Astrocyte (in vitro differentiated cells and primary cell): ENCODE data around the gene INTS2. TPM values are rescaled to one million over a fixed set of nuclear protein-coding genes. Genes with fewer than 3 reads are reported as not detected.

Source experiments
- DNase-seq: peaks from one replicate; pipeline ENCODE4 v3.0.0-alpha.2; 2010; ENCODE audit warnings: low read depth
- FAIRE-seq: peaks from 2 replicates; lab custom pipeline; 2011; peaks lifted over from hg19 to GRCh38; lab: Jason Lieb, UNC
- H2AFZ ChIP-seq: 2 replicates; pipeline ENCODE4 v1.6.0; 2012; ENCODE audit warnings: low read depth, low read length, inconsistent platforms
- H3K27ac ChIP-seq: 2 replicates; pipeline ENCODE4 v1.5.1; 2011; ENCODE audit warnings: low read depth, low read length, inconsistent platforms
- H3K27me3 ChIP-seq: 2 replicates; pipeline ENCODE4 v1.6.0; 2011; ENCODE audit warnings: low read length, inconsistent platforms; ENCODE audit not compliant: insufficient read depth
- H3K36me3 ChIP-seq: 2 replicates; pipeline ENCODE4 v1.5.1; 2011; ENCODE audit warnings: low read length, inconsistent platforms; ENCODE audit not compliant: insufficient read depth
- H3K4me1 ChIP-seq: 2 replicates; pipeline ENCODE4 v1.5.1; 2011; ENCODE audit warnings: low read length, inconsistent platforms; ENCODE audit not compliant: insufficient read depth
- H3K4me2 ChIP-seq: 2 replicates; pipeline ENCODE4 v1.6.0; 2012; ENCODE audit warnings: low read length, inconsistent platforms
- H3K4me3 ChIP-seq: 2 replicates; pipeline ENCODE4 v1.5.1; 2011; ENCODE audit warnings: low read depth, mild to moderate bottlenecking, low read length, inconsistent platforms; ENCODE audit not compliant: insufficient read depth
- H3K79me2 ChIP-seq: 2 replicates; pipeline ENCODE4 v1.6.0; 2012; ENCODE audit warnings: mild to moderate bottlenecking, low read length, inconsistent platforms; ENCODE audit not compliant: insufficient read depth
- H3K9ac ChIP-seq: 2 replicates; pipeline ENCODE4 v1.6.0; 2012; ENCODE audit warnings: mild to moderate bottlenecking, low read length, inconsistent platforms
- H3K9me3 ChIP-seq: 2 replicates; pipeline ENCODE4 v1.5.1; 2012; ENCODE audit warnings: low read depth, mild to moderate bottlenecking, low read length, inconsistent platforms; ENCODE audit not compliant: insufficient read depth
- H4K20me1 ChIP-seq: 2 replicates; pipeline ENCODE4 v1.6.0; 2012; ENCODE audit warnings: low read length, inconsistent platforms; ENCODE audit not compliant: insufficient read depth
- H3K27ac Mint-ChIP-seq: one replicate; pipeline ENCODE4 v1.8.0; 2021; ENCODE audit warnings: mild to moderate bottlenecking, mixed read lengths; ENCODE audit not compliant: unreplicated experiment
- H3K27me3 Mint-ChIP-seq: one replicate; pipeline ENCODE4 v1.8.0; 2021; ENCODE audit warnings: low read depth, mixed read lengths; ENCODE audit not compliant: unreplicated experiment
- H3K36me3 Mint-ChIP-seq: one replicate; pipeline ENCODE4 v1.8.0; 2021; ENCODE audit warnings: low read depth, mixed read lengths; ENCODE audit not compliant: unreplicated experiment
- H3K4me1 Mint-ChIP-seq: one replicate; pipeline ENCODE4 v1.8.0; 2021; ENCODE audit warnings: low read depth, mixed read lengths; ENCODE audit not compliant: unreplicated experiment
- H3K4me3 Mint-ChIP-seq: one replicate; pipeline ENCODE4 v1.8.0; 2021; ENCODE audit warnings: mild to moderate bottlenecking, moderate library complexity, mixed read lengths; ENCODE audit not compliant: unreplicated experiment
- H3K9me3 Mint-ChIP-seq: one replicate; pipeline ENCODE4 v1.8.0; 2021; ENCODE audit warnings: mild to moderate bottlenecking, mixed read lengths; ENCODE audit not compliant: unreplicated experiment
- CTCF ChIP-seq: IDR thresholded peaks from 2 replicates; pipeline ENCODE4 v1.5.1; 2011; ENCODE audit warnings: low read depth, mild to moderate bottlenecking, inconsistent platforms, low read length, moderate library complexity; ENCODE audit not compliant: insufficient read depth
- EZH2 ChIP-seq: IDR thresholded peaks from 2 replicates; pipeline ENCODE4 v1.6.1; 2012; ENCODE audit warnings: mild to moderate bottlenecking, low read length, inconsistent platforms; ENCODE audit not compliant: insufficient read depth
- total RNA-seq: library from RNA; stranded (reverse); gene quantifications from 2 replicates; pipeline ENCODE4 v1.2.1, GENCODE V29; 2021

Gene INTS2
- total RNA-seq, 1 donor from 2014 or later: 9.3 TPM

DNA sequence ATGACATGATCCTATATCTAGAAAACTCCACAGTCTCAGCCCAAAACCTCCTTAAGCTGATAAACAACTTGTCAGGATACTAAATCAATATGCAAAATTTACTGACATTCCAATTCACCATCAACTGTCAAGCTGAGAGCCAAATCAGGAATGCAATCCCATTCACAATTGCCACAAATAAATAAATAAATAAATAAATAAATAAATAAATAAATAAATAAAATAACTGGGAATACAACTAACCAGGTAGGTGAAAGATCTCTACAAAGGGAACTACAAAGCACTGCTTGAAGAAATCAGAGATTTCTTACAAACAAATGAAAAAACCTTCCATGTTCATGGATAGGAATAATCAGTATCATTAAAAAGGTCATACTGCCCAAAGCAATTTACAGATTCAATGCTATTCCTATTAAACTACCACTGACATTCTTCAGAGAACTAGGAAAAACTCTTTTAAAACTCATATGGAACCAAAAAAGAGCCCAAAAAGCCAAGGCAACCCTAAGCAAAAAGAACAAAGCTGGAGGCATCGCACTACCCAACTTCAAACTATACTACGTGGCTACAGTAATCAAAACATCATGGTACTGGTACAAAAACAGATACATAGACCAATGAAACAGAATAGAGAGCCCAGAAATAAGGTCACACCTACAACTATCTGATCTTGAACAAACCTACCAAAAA lies 102.2 kb downstream of the INTS2 start:
- Mint-ChIP-seq H3K4me1 (no peaks in the 10 kb centered on the region), H3K4me3 (no peak overlapping the region), H3K36me3 (peaks cover 7% of the 10 kb centered on the region), H3K27me3 (no peaks in the 10 kb centered on the region), H3K27ac (no peak overlapping the region), H3K9me3 (no peaks in the 10 kb centered on the region)
- H3K4me2 ChIP-seq: no peak overlapping the region
- peaks cover 39% of the 10 kb centered on the region for H3K79me2 ChIP-seq
- no peak overlapping the region for H2AFZ ChIP-seq
- H3K9me3 ChIP-seq: no peaks in the 10 kb centered on the region
- peaks cover 3% of the 10 kb centered on the region for H3K36me3 ChIP-seq
- FAIRE-seq (no peak), DNase-seq (no peak)
- no peak overlapping the region for H3K4me3 ChIP-seq
- no peak for TF ChIP-seq CTCF
- TF ChIP-seq EZH2: no peak
- H4K20me1 ChIP-seq: no peaks in the 10 kb centered on the region
- H3K9ac ChIP-seq: no peak overlapping the region
- H3K27me3 ChIP-seq: no peaks in the 10 kb centered on the region
- no peak overlapping the region for H3K27ac ChIP-seq
- H3K4me1 ChIP-seq: no peaks in the 10 kb centered on the region

DNA sequence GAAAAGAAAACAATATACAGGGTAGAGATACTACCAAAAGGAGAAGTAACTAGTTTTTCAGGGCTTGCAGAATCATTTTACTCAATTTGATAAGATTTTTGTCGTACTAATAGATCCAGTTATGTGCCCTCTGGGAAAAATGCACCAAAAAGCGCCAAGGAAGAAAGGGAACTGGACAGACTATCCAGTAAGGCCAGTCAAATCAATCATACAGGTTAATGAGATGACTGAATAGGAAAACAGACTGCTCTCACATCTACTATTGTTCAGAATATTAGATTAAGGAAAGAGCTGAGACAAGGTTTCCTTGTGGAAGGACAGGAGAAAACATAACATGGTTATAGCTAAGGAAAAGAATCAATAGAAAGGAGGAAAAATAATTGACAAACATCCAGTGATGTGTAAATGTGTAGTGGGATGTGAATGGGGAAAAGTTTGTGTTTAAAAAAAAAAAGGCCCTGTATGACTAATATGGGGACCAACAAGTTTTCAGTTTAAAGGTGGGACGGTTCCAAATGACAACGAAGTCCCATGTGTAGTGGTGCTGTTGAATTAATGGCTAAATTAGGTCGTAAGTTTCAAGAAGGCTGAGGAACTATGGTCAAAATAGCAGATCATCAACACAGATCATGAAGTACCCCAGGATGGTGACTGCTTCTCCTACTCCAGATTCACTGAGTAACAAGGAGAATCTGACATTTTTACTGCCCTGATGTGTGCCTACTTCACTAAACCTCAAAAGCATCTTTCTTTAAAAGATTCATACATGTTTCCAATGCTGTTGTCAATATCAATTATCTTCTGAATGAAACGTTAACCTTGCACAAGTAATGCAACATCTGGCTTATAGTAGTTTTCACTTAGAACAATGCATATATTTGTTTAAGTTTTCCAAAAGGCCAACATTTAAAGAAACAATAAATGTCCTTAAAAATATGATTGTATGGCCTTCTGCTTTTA lies 105.2 kb downstream of the INTS2 start:
- H3K4me1 Mint-ChIP-seq: no peaks in the 10 kb centered on the region
- Histone ChIP-seq H3K27ac (no peak overlapping the region), H3K4me3 (no peak overlapping the region), H3K9ac (no peak overlapping the region), H4K20me1 (no peaks in the 10 kb centered on the region), H2AFZ (no peak overlapping the region), H3K4me1 (no peaks in the 10 kb centered on the region), H3K4me2 (no peak overlapping the region), H3K9me3 (no peaks in the 10 kb centered on the region), H3K27me3 (no peaks in the 10 kb centered on the region), H3K36me3 (peaks cover 3% of the 10 kb centered on the region), H3K79me2 (peaks cover 27% of the 10 kb centered on the region)
- no peak for TF ChIP-seq EZH2
- no peak for TF ChIP-seq CTCF
- H3K4me3 Mint-ChIP-seq: no peak overlapping the region
- peaks cover 6% of the 10 kb centered on the region for H3K36me3 Mint-ChIP-seq
- FAIRE-seq (no peak), DNase-seq (no peak)
- H3K9me3 Mint-ChIP-seq: no peaks in the 10 kb centered on the region
- H3K27ac Mint-ChIP-seq: no peak overlapping the region
- no peaks in the 10 kb centered on the region for H3K27me3 Mint-ChIP-seq
